ENCODE results near the gene RNF32.

DNA sequence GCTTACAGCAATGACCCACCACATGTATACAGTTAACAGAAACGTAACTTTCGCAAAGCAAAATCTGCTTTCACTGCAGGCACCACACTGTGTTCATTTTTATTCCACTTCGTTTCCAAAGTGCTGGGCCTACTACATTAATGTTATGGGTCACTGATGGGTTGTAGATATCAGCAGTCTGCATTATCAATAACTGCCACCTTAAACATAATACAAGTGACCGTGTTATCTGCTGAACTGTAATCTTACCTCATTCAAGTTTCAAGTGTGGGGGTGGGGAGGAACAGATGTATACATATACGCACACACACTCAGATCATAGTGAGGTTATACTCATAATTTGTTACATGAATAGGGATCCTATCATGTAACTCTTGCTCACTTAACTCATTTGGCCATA, 21.1 kb downstream of the RNF32 start:
- TF ChIP-seq, protein P1, sequence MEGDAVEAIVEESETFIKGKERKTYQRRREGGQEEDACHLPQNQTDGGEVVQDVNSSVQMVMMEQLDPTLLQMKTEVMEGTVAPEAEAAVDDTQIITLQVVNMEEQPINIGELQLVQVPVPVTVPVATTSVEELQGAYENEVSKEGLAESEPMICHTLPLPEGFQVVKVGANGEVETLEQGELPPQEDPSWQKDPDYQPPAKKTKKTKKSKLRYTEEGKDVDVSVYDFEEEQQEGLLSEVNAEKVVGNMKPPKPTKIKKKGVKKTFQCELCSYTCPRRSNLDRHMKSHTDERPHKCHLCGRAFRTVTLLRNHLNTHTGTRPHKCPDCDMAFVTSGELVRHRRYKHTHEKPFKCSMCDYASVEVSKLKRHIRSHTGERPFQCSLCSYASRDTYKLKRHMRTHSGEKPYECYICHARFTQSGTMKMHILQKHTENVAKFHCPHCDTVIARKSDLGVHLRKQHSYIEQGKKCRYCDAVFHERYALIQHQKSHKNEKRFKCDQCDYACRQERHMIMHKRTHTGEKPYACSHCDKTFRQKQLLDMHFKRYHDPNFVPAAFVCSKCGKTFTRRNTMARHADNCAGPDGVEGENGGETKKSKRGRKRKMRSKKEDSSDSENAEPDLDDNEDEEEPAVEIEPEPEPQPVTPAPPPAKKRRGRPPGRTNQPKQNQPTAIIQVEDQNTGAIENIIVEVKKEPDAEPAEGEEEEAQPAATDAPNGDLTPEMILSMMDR (conservative IDR thresholded peaks at IDR 0.05 in 1 of 2, IDR thresholded peaks at IDR 0.05 in 1 of 2; ENCODE audit: extremely low read depth in 1 of 2, insufficient read depth in 1 of 2, low read depth in 1 of 2, low read length in 2 of 2) = no peak
- TF ChIP-seq EZH2 (IDR thresholded peaks at IDR 0.05; ENCODE audit: borderline replicate concordance, low read length) = no peak

Data from mammary epithelial cell (primary cell).